Erythroblast (primary cell): ENCODE measurements around the gene MTHFD2.

Experiments
- GATA1 ChIP-seq: IDR thresholded peaks from 2 replicates; pipeline ENCODE4 v1.6.1; 2011; ENCODE audit warnings: low read depth, mild to moderate bottlenecking, control low read depth, low read length, moderate library complexity
- POLR2A ChIP-seq: IDR thresholded peaks from 2 replicates; pipeline ENCODE4 v1.6.1; 2011; ENCODE audit warnings: mild to moderate bottlenecking, low read length

GRCh38 chr2:74253306-74253970 is 55.0 kb downstream of the MTHFD2 start:
- no peak for TF ChIP-seq GATA1
- no peak for TF ChIP-seq POLR2A
